ENCODE measurements around the gene PKP3. TPM values are rescaled to one million over a fixed set of nuclear protein-coding genes. Genes with fewer than 3 reads are reported as not detected.

PKP3 gene
- total and polyA plus RNA-seq, 9 of the 15 experiments (the other 6 are each of a cell fraction or from before 2014, with no cell fraction given), result 0.11 to 110 (median 30.7) TPM

- no peak for TF ChIP-seq ZNF778 (CRISPR knock-in tag; IDR thresholded peaks at IDR 0.05)
- no peak for TF ChIP-seq SRSF7 (optimal IDR thresholded peaks at IDR 0.05; ENCODE audit: low read depth, low read length)
- peak; percentile 90 for TF ChIP-seq SIX5 (IDR thresholded peaks at IDR 0.05; ENCODE audit: borderline replicate concordance in 1 of 2, insufficient read depth in 1 of 2, low read depth in 1 of 2, low read length in 2 of 2)
- no peak for TF ChIP-seq HDAC3 (IDR thresholded peaks at IDR 0.05; ENCODE audit: borderline replicate concordance, partially characterized antibody)
- no peak for TF ChIP-seq ZKSCAN8 (CRISPR knock-in tag; IDR thresholded peaks at IDR 0.05)
- TF ChIP-seq, protein P1, sequence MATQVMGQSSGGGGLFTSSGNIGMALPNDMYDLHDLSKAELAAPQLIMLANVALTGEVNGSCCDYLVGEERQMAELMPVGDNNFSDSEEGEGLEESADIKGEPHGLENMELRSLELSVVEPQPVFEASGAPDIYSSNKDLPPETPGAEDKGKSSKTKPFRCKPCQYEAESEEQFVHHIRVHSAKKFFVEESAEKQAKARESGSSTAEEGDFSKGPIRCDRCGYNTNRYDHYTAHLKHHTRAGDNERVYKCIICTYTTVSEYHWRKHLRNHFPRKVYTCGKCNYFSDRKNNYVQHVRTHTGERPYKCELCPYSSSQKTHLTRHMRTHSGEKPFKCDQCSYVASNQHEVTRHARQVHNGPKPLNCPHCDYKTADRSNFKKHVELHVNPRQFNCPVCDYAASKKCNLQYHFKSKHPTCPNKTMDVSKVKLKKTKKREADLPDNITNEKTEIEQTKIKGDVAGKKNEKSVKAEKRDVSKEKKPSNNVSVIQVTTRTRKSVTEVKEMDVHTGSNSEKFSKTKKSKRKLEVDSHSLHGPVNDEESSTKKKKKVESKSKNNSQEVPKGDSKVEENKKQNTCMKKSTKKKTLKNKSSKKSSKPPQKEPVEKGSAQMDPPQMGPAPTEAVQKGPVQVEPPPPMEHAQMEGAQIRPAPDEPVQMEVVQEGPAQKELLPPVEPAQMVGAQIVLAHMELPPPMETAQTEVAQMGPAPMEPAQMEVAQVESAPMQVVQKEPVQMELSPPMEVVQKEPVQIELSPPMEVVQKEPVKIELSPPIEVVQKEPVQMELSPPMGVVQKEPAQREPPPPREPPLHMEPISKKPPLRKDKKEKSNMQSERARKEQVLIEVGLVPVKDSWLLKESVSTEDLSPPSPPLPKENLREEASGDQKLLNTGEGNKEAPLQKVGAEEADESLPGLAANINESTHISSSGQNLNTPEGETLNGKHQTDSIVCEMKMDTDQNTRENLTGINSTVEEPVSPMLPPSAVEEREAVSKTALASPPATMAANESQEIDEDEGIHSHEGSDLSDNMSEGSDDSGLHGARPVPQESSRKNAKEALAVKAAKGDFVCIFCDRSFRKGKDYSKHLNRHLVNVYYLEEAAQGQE (IDR thresholded peaks at IDR 0.05; ENCODE audit: borderline replicate concordance), result no peak
- TF ChIP-seq, protein P1 (CRISPR knock-in tag; IDR thresholded peaks at IDR 0.05; ENCODE audit: low read depth), result peak; percentile 68; the same call in 1 of the 2 replicates
- no peak for TF ChIP-seq SAFB2 (IDR thresholded peaks at IDR 0.05; ENCODE audit: borderline replicate concordance, low read depth, low read length, severe bottlenecking)
- TF ChIP-seq ZNF707 (CRISPR knock-in tag; conservative IDR thresholded peaks at IDR 0.05), result no peak
- TF ChIP-seq, protein P2, sequence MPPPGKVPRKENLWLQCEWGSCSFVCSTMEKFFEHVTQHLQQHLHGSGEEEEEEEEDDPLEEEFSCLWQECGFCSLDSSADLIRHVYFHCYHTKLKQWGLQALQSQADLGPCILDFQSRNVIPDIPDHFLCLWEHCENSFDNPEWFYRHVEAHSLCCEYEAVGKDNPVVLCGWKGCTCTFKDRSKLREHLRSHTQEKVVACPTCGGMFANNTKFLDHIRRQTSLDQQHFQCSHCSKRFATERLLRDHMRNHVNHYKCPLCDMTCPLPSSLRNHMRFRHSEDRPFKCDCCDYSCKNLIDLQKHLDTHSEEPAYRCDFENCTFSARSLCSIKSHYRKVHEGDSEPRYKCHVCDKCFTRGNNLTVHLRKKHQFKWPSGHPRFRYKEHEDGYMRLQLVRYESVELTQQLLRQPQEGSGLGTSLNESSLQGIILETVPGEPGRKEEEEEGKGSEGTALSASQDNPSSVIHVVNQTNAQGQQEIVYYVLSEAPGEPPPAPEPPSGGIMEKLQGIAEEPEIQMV (tag; conservative IDR thresholded peaks at IDR 0.05; ENCODE audit: low read depth), result no peak
- no peak for TF ChIP-seq KDM1A (IDR thresholded peaks at IDR 0.05)
- no peak for TF ChIP-seq TEAD4 (IDR thresholded peaks at IDR 0.05; ENCODE audit: low read length)
- TF ChIP-seq TEAD4 (CRISPR knock-in tag; IDR thresholded peaks at IDR 0.05; ENCODE audit: borderline replicate concordance), result no peak
- TF ChIP-seq THRAP3 (IDR thresholded peaks at IDR 0.05; ENCODE audit: borderline replicate concordance), result no peak
- no peak for TF ChIP-seq ZNF175 (CRISPR knock-in tag; IDR thresholded peaks at IDR 0.05; ENCODE audit: low read depth)
- TF ChIP-seq RB1 (IDR thresholded peaks at IDR 0.05; ENCODE audit: low read depth), result peak; percentile 62; the same call in 1 of the 2 replicates
- TF ChIP-seq ZBED1 (IDR thresholded peaks at IDR 0.05), result no peak
- TF ChIP-seq EWSR1 (IDR thresholded peaks at IDR 0.05; ENCODE audit: borderline replicate concordance, low read depth, partially characterized antibody), result no peak
Measured at GRCh38 chr11:449889-450808, 56.1 kb downstream of the PKP3 start, which contains the start of gene PTDSS2 (continued).

Measured in K562 (cell line).